HG02798 (cell line): Measurements from ENCODE around the gene FRA10AC1.

Experiments
- ATAC-seq: cut with Tn5 transposase; IDR thresholded peaks from one replicate; pipeline ENCODE4 v1.9.1; 2021; ENCODE audit warnings: mild to moderate bottlenecking; ENCODE audit not compliant: unreplicated experiment, poor library complexity

FRA10AC1 gene

GRCh38 chr10:93702210-93703001 is at the start of gene FRA10AC1:
Gene FRA10AC1 (minus strand): TSS chr10:93702592. CDS start chr10:93700106, 2,486 bp downstream.
- peak; percentile 87 for ATAC-seq

GRCh38 chr10:93751832-93752231 is 49.4 kb upstream of the FRA10AC1 start:
- no peak for ATAC-seq

- ATAC-seq = no peak
Measured at GRCh38 chr10:93751124-93751523, 48.7 kb upstream of the FRA10AC1 start.

- no peak for ATAC-seq
Measured at GRCh38 chr10:93749218-93749799, 46.9 kb upstream of the FRA10AC1 start.

GRCh38 chr10:93746844-93747284 is 44.5 kb upstream of the FRA10AC1 start:
- ATAC-seq = no peak

GRCh38 chr10:93745408-93746065 is 43.1 kb upstream of the FRA10AC1 start:
- ATAC-seq = no peak

- peak; percentile 65 for ATAC-seq
Measured at GRCh38 chr10:93742633-93743349, 40.4 kb upstream of the FRA10AC1 start.

GRCh38 chr10:93741367-93741766 is 39.0 kb upstream of the FRA10AC1 start:
- no peak for ATAC-seq

GRCh38 chr10:93726024-93726423 is 23.6 kb upstream of the FRA10AC1 start:
- ATAC-seq = no peak

GRCh38 chr10:93723153-93723552 is 20.8 kb upstream of the FRA10AC1 start:
- no peak for ATAC-seq

- ATAC-seq = no peak
Measured at GRCh38 chr10:93722550-93722949, 20.2 kb upstream of the FRA10AC1 start.

- ATAC-seq = no peak
Measured at GRCh38 chr10:93719901-93720300, 17.5 kb upstream of the FRA10AC1 start.

GRCh38 chr10:93718937-93719725 is 16.7 kb upstream of the FRA10AC1 start:
- ATAC-seq = peak; percentile 54

GRCh38 chr10:93716766-93717165 is 14.4 kb upstream of the FRA10AC1 start:
- ATAC-seq = no peak

GRCh38 chr10:93715345-93715744 is 13.0 kb upstream of the FRA10AC1 start:
- peak; percentile 91 for ATAC-seq

- ATAC-seq = no peak
Measured at GRCh38 chr10:93712593-93712992, 10.2 kb upstream of the FRA10AC1 start.

GRCh38 chr10:93711891-93712290 is 9.5 kb upstream of the FRA10AC1 start:
- ATAC-seq = no peak

- ATAC-seq = no peak
Measured at GRCh38 chr10:93710333-93710909, 8.0 kb upstream of the FRA10AC1 start.

GRCh38 chr10:93707623-93708022 is 5.2 kb upstream of the FRA10AC1 start:
- no peak for ATAC-seq

GRCh38 chr10:93704451-93704850 is 2.1 kb upstream of the FRA10AC1 start:
- no peak for ATAC-seq
